SW480 (cell line): Measurements from ENCODE around the gene SLC29A2.
"Not testable (repeated sequence)": the region's sequence is repeated elsewhere in the genome, so short reads cannot be mapped to it uniquely, and the experiment has no call there.

ENCODE experiments used
- DNase-seq: peaks from one replicate; pipeline ENCODE4 v3.0.0-alpha.2; 2016; ENCODE audit warnings: low spot score

The SLC29A2 gene

DNA sequence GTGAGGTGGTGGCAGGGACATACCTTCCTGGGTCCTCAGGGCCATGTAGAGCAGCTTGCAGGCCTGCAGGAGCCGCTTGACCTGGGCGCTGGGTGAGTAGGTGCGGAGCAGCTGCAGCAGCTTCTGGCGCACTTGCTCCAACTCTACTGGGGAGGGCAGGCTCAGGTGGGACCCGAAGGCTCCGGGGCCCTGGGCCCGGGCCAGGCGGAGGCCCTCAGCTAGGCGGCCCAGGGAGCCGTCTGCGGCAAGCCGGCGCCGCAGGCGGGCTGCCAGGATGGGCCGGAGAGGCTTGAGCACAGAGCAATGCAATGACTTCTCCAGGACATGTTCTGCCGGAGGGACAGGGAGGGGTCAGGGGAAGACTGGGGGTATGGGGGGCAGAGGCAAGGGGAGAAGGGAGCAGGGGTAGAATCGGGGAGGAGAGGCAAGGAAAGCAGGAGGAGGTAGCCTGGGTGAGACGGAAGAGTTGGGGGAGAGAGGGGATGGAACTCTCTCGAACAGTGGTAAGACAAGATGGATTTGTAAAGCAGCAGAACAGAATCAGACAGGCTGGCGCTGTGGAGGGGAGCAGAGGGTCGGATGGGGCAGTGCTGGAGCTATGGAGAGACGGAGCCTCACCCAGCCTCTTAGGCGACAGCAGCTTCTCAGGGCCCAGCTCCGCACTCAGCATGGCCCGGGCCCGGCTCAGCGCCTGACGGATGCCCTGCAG is 37.5 kb downstream of the SLC29A2 start:
- no peak for DNase-seq

- DNase-seq = no peak
These were observed 38.2 kb downstream of the SLC29A2 start for GRCh38 chr11:66333220-66333877.

GRCh38 chr11:66332371-66333219 is 39.0 kb downstream of the SLC29A2 start:
- DNase-seq = no peak

GRCh38 chr11:66331542-66332370 is 39.8 kb downstream of the SLC29A2 start:
- DNase-seq = no peak

DNA sequence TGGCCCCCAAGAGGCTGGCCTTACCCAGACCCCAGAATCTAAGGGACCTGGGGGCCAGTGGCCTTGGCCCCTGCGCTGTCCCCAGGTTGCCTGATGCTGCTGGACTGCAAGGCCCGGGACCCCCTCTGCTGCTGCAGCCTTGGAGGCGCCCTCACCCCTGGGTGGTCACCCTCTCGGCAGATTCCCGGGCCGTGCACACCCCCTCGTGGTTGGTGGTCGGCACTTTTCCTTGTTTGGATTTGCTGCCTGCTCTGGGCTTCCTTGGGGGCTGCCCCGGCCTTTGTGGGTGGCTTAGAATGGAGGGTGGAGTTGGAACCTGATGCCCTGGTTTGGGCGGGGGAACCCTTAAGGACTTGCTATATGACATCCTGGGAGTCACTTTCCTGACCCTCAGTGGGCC is 40.6 kb downstream of the SLC29A2 start:
- no peak for DNase-seq

- no peak for DNase-seq
These were observed 42.3 kb downstream of the SLC29A2 start for GRCh38 chr11:66329165-66329673.

GRCh38 chr11:66328302-66329144 is 43.0 kb downstream of the SLC29A2 start:
- peak; percentile 80 for DNase-seq

GRCh38 chr11:66328031-66328301 is 43.6 kb downstream of the SLC29A2 start:
- DNase-seq = peak; percentile 70

- DNase-seq = peak; percentile 28
These were observed 44.2 kb downstream of the SLC29A2 start for GRCh38 chr11:66327171-66328030.

GRCh38 chr11:66326261-66327111 is 45.1 kb downstream of the SLC29A2 start:
- DNase-seq = peak; percentile 29

DNA sequence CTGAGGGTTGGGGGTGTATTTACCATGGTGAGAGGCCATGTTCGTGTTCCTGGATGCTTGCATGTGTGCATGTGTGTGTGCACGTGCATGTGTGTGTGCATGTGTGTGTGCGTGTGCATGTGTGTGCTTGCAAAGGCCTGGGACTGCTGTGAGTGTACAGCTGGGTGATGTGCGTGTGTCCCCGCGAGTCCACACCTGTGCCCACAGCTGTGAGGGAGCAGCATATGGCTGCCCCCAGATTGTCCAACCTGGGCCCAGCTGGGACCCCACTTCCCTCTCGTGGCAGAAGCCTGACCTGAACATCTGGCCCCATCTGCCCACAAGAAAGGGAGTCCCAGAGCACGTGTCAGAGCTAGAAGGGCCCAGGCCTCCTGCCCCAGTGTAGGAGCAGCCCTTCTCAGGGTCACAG is 46.3 kb downstream of the SLC29A2 start:
- no peak for DNase-seq

DNA sequence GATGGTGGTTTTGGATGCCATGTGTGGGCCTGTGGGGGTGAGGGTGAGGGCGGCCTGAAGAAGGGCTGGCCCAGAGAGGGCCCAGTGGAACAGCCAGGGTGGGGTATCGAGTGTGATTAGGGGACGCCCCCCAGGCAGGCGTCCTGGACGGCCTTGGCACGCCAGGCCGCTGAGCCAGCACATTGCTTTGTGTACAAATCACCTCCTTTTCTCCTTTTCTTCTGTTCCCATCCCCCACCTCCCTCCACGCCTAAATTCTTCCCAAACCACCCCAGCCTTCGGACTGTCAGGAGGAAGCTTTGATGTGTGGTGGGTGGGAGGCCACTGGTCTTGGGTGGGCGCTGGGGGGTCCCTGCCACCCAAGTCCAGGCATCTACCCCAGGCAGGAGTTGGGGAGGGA is 46.9 kb downstream of the SLC29A2 start:
- no peak for DNase-seq

DNA sequence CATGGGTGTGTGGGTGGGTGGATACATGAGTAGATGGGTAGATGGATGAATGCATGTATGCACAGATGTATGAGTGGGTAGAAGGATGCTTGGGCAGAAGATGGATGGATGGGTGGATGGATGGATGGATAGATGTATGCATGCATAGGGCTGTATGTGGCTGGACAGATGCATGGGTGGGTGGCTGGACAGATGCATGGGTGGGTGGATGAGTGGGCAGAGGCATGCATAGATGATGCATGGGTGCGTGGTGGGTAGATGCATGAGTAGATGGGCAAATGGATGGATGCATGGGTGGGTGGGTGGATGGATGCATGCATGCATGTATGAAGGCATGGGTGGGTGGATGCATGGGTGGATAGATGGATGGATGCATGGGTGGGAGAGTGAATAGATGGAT is 47.9 kb downstream of the SLC29A2 start:
- DNase-seq = no peak

GRCh38 chr11:66322732-66323427 is 48.7 kb downstream of the SLC29A2 start:
- DNase-seq = no peak

- DNase-seq = no peak
These were observed 50.0 kb downstream of the SLC29A2 start for GRCh38 chr11:66321606-66322005.

DNA sequence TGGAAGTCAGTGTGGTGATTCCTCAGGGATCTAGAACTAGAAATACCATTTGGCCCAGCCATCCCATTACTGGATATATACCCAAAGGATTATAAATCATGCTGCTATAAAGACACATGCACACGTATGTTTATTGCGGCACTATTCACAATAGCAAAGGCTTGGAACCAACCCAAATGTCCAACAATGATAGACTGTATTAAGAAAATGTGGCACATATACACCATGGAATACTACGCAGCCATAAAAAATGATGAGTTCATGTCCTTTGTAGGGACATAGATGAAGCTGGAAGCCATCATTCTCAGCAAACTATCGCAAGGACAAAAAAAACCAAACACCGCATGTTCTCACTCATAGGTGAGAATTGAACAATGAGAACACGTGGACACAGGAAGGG is 50.8 kb downstream of the SLC29A2 start:
- DNase-seq = not testable (repeated sequence)

DNA sequence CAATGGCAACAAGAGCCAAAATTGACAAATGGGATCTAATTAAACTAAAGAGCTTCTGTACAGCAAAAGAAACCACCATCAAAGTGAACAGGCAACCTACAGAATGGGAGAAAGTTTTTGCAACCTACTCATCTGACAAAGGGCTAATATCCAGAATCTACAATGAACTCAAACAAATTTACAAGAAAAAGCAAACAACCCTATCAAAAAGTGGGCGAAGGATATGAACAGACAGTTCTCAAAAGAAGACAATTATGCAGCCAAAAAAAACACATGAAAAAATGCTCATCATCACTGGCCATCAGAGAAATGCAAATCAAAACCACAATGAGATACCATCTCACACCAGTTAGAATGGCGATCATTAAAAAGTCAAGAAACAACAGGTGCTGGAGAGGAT is 51.3 kb downstream of the SLC29A2 start:
- DNase-seq = not testable (repeated sequence)

GRCh38 chr11:66318600-66318970 is 53.0 kb downstream of the SLC29A2 start:
- no peak for DNase-seq
